8988T (cell line): ENCODE data around the gene POU4F1.

Experiments
- DNase-seq: peaks from one replicate; pipeline ENCODE4 v3.0.0; 2011

Gene POU4F1

DNA sequence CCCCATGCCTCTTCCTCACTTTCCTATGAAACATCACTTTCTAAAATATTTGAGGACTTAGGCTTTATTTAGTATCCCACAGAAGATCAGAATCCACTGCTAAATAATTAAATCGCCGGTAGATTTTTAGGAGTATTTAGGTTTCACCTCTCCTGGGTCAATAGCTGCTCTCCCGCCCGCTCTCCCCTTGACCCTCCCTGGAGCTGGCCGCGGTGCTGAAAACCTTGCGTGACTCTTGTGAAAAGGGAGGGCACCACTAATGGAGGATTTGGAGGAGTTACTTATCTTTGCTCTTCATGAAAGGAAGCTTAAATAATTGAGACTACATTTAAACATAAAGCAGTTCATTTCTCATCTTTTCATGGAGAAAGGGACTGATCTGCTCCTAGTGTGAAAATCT is 14.1 kb downstream of the POU4F1 start:
- no peak for DNase-seq

DNA sequence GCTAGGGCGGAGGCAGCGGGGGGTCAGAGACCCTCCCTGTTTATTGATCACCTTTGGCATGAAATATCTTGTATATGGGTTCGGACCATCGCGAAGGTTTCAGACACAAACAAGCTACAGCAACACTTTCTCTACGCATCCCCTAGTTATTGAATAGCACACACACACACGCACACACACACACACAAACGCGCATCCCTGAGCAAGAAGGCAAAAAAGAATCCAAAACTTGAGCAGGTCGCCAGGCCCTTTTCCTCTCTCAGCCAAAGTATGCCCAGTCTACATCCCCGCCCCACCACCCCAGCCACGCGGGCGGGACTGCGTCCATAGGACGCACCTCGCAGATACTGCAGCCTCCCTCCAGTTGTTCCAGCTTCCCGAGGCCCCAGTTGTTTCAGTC is 16.0 kb downstream of the POU4F1 start:
- no peak for DNase-seq

DNA sequence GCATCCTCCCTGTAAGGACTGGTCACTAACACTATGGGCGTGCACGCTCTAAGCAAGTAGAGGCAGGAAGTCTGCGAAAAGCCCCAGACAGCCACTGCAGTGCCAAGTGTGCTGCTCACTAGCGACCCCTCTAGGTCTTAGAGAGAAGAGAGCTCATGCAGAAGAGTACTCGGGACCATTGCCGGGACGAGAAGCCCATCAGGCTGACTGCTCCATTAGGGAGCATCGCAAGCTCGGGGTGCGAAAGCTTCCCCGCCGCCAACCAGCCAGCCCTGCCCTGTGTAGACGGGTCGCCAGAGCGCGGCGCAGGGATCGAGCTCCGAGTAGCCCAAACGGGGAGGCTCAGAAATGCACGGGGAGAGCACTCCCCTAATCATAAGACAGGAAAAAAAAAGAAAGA is 16.6 kb downstream of the POU4F1 start:
- no peak for DNase-seq

DNA sequence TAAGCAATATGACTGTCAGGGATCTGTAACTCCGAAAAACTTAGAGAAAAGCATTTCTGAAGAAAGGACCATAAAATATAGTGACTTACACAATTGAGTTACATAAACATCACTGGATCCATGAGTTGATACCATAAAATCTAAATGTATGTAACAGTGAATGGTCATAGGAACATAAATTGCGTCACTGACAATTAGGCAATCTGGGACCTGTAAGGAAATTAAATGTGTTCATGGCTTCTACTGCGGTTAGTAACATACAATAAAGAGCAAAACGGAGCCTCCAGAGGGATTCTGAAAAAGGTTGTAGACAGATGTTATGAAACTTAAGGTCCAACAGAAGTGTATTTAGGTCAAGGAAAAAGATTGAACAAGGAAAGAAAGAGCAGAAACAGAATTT is 27.1 kb downstream of the POU4F1 start:
- no peak for DNase-seq

DNA sequence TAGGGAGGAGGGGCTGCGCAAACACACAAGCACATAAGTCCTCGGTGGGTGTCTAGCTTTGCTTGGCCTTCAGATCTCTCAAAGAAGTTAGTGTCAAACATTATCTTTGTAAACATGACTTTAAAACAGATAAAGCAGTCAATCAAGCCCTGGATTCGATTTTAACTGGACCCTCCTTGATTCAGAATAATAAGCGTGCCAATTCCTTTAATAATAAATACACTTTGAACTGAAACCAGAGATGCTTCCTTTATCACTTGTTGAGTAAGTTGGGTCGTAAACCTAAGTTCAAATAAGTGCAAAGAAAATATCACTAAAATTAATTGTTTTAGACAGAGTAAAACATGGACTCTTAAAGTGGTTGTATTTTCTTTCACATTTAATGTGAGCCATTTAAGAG is 30.9 kb downstream of the POU4F1 start:
- DNase-seq = no peak

DNA sequence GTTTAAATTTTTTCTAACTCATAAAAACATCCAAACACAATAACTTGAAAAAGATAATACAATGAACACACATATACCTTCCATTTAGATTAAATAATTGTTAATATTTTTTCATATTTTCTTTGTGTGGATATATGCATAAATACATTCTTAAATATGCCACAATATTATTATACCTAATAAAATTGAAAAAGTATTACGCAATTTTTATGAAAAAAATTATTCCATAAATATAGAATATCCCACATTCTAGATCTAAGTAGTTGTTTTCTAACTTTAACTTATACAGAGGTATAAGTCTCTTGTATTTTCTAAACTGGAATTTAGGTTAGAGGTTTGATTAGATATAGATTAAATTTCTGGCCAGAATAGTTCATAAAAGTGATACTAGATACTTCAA is 34.3 kb downstream of the POU4F1 start:
- DNase-seq = no peak

DNA sequence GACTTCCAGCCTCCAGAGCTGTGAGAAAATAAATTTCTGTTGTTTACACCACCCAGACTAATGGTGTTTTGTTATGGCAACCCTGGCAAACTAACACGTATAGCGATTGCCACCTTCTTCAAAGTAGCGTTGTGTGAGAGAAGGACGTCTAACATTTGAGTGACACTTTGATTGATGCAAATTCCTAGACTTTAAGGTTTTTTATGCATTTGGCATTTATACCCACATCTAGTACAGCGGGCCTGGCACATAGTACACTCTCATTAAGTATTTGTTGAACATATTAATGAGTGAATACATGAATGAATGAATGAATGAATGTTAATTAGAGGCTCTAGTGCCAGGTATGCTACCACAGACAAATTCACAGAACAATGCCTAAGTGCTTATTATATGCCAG is 36.7 kb downstream of the POU4F1 start:
- DNase-seq = no peak

DNA sequence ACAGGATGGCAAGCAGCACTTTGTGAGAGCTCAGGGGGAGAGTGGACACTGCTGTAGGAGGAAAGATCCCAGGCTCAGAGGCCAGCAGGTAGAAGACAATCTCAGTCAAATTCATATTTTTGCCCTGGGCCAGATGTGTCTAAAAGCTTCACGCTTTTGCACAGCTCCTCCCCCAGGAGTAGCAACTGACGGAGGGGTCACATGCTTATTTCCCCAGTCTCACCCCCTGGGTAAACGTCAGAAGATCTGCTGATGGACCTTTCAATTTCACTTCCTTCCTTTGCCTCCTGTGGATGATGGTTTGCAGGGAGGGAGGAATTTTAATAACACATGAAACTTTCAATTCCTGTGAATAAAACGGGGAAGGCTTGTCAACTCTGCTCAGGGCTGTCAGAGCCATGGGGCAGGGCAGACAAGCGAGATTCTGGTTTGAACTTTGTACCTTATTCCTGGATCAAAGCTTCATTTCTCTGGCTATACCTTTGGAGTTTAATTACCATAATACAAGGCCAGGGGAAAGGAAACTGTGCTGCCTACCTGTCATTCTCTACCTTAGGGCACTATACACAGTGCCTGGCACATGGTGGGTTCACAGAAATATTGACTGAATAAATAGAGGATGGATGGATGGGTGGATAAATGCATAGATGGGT is 41.0 kb downstream of the POU4F1 start:
- DNase-seq = no peak
